Stimulated activated CD8-positive, alpha-beta memory T cell treated with anti-CD3 and anti-CD28 coated beads, Interleukin-4, amount 100 ng/mL, for 1 hour (primary cell): ENCODE measurements around the gene MS4A13.
"Not testable (repeated sequence)": the region's sequence is repeated elsewhere in the genome, so short reads cannot be mapped to it uniquely, and the experiment has no call there.

Experiments used
- DNase-seq, 2 donors: peaks; one replicate each; pipeline ENCODE4 v3.0.0-alpha.2; 2020; ENCODE audit warnings: low read depth in 2 of 2, low spot score in 1 of 2

MS4A13 gene

DNA sequence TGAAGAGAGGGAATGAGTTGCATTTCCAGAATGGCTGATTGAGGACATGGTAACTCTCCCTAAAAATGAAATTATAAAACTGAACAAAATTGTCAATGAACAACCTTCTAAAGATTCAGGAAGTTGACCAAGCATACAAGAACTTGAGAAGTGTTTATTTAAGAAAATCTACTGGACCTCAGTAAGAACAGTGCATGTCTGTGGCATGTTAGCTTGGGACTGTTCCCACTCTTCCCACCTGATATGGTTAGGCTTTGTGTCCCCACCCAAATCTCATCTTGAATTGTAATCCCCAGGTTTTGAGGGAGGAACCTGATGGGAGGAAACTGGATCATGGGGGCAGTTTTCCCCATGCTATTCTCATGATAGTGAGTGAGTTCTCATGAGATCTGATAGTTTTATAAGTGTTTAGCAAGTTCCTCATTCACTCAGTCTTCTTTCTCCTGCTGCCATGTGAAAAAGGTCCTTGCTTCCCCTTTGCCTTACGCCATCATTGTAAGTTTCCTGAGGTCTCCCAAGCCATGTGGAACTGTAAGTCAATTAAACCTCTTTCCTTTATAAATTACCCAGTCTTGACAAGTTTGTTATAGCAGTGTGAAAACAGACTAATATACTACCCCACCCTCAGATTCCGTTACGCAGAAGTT is 15.4 kb downstream of the MS4A13 start:
- no peak for DNase-seq

DNA sequence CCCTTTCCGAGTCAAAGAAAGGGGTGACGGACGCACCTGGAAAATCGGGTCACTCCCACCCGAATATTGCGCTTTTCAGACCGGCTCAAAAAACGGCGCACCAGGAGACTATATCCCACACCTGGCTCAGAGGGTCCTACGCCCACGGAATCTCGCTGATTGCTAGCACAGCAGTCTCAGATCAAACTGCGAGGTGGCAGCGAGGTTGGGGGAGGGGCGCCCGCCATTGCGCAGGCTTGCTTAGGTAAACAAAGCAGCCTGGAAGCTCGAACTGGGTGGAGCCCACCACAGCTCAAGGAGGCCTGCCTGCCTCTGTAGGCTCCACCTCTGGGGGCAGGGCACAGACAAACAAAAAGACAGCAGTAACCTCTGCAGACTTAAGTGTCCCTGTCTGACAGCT is 17.2 kb downstream of the MS4A13 start:
- not testable (repeated sequence) for DNase-seq

DNA sequence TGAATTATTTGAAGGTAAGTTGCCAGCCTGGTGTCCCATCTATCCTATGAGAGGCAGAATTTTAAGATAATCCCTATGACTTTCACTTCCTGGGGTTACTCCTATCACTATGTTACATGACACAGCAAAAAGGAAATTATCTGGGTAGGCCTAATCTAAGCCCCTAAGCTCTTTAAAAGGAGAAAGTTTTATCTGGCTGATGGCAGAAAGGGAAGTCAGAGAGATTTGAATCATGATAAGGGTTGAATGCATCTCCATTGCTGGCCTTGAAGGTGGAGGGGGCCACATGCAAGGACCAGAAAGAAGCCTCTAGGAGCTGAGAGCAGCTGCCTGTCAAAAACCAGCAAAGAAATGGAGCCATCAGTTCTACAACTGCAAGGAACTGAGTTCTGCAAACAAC is 23.4 kb downstream of the MS4A13 start:
- DNase-seq = not testable (repeated sequence)

DNA sequence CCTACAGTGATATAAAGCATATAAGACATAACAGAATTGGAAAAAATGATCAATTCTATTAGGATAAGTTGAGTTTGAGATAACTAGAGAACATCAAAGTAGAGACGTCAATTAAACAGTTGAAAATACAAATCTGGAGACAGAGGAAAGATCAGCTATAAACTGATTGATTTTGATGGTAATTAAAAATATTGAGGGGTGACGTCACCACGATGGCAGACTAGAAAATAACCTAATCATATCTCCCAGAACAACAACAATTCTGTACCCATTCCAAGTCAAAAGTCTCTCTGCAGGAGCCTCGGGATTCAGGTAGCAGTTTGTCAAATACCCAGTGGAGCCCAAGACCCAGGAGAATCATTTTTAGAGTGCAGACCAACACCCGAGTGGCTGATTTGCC is 28.9 kb downstream of the MS4A13 start:
- no peak for DNase-seq

DNA sequence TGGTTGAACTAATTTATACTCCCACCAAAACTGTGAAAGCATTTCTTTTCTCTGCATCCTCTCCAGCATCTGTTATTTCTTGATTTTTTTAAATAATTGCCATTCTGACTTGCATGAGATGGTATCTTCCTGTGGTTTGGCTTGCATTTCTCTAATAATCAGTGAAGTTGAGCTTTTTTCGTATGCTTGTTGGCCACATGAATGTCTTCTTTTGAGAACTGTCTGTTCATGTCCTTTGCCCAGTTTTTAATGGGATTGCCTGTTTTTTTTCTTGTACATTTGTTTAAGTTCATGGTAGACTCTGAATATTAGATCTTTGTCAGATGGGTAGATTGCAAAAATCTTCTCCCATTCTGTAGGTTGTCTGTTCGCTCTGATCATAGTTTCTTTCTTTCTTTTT is 46.1 kb downstream of the MS4A13 start:
- DNase-seq = no peak

DNA sequence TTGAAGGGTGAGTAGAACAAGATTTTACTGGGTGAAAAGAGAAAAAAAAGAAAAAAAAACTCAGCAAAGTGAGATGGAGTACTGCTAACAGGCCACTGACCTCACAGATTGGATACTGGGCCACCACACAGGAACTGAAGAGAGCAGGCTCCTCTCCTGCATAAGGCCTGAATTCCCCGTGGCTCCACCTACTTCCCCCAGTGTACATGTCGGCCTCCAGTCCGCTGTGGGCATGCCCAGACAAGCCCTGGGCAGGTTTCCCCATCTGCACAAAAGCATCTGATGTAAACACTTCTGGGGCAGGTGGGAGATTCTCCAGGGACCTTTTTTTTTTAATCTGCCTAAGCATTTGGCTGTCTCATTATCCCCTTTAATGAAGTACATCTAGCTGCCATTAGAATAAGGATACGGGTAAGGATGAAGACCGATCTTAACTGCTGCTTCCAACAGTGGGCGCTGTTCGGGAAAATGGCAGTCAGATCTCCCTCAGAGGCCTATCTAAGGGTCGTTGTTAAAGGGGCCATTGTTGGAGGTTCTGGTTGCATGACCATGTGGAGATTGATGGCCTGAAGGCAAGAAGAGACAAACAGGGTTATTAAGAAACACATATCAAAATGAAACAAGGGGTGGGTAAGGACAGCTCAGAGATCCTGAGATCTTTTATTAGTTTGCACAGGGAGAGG is 48.5 kb downstream of the MS4A13 start:
- DNase-seq = no peak

DNA sequence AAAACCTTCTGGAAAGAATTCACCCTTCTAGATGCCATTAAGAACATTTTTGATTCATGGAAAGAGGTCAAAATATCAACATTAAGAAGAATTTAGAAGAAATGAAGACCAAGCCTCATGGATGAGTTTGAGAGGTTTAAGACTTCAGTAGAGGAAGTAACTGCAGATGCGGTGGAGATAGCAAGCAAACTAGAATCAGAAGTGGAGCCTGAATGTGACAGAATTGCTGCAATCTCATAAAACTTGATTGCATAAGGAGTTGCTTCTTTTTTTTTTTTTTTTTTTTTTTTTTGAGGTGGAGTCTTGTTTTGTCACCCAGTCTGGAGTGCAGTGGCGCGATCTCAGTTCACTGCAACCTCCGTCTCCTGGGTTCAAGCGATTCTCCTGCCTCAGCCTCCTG is 51.6 kb downstream of the MS4A13 start:
- no peak for DNase-seq

DNA sequence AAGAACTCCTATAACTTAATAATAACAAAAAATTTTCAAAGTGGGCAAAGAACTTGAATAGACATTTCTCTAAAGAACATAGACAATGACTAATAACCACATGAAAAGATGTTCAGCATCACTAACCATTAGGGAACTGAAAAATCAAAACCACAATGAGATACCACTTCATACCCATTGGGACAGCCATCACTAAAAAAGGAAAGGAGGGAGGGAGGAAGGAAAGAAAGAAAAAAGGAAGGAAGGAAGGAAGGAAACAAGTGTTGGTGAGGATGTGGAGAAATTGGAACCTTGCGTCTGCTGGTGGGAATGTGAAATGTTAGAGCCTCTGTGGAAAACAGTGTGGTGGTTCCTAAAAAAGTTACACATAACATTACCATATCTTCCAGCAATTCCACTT is 55.8 kb downstream of the MS4A13 start:
- no peak for DNase-seq

DNA sequence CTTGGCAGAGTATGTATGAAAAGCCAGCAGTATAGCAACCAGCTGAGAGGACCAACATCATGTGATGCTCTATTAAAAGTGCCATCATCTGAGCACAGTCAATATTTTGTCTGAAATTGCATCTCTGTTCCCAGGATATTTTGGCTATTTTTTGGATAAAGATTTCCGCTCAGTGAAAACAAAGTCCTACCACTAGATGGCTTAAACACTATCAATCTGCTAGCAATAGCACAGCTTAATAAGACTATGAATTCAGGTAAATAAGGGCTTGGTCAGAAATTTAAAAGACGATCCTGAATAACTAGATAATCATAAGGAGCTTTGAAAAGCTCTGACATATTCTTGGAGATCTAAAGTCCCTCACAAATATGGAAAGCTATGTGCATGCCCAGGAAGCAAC is 74.4 kb downstream of the MS4A13 start:
- DNase-seq = no peak
